Measurements from ENCODE around the gene HJV. TPM values are rescaled to one million over a fixed set of nuclear protein-coding genes. Genes with fewer than 3 reads are reported as not detected.
A peak's percentile ranks its signal among the peaks of the same experiment; 100 is the strongest.

The HJV gene
- total RNA-seq, 1 experiment from 2014 or later = not detected

DNA sequence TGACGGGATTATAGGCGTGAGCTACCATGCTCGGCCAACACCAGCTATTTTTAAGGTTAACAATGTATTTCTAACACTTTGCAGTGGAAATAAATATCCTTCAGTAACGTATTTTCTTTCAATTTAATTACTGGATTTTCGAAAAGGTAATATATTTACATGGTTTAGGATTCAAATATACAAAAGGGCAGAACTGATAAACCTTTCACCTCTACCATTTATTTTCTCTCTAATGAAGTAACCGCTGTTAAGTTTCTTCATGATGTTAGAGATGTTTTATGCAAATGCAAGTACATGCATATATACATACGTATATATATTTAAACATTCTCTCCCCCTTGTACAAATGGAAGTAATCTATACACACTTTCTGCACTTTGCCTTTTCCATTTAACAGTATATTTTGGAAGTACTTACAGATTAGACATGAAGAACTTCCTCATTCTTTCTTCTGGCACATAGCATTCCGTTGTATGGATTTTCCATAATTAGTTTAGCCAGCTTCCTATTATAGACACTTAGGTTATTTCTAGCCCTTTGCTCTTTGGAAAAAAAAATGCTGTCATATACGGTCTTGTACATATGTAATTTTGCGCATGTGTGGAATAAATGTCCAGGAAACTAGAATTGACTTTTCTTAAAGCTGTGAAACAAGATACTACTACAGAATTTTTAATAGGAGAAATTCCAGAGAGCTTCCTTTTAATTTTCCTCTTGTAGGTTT lies 14.9 kb upstream of the HJV start:
- CTCF ChIA-PET = interaction anchor here (1.1 kb wide), 1 partner anchor 145 kb away, joined by 5 read pairs; no protein-coding TSS in a partner anchor
- intact Hi-C loops (cut with micrococcal nuclease; ENCODE audit: unreplicated experiment) (no loop called here), in situ Hi-C loops (cut with HindIII; ENCODE audit: low pct_unique_long_range_greater_than_20kb, low sequenced_read_pairs) (no loop called here)
- Histone ChIP-seq H3K4me1 (ENCODE audit: control insufficient read depth, insufficient read depth, low read length) (peaks cover 6% of the 10 kb centered on the region; the same call in 1 of the 2 replicates), H3K36me3 (ENCODE audit: control insufficient read depth, insufficient read depth, low read length) (no peaks in the 10 kb centered on the region), H3K9me3 (ENCODE audit: control insufficient read depth, insufficient read depth, low read depth, low read length) (no peaks in the 10 kb centered on the region), H3K4me3 (ENCODE audit: low read depth in 2 of 2, low read length in 2 of 2) (peak overlapping the region; percentile 66 to 99), H3K27me3 (ENCODE audit: control insufficient read depth, insufficient read depth, low read length) (no peaks in the 10 kb centered on the region), H3K27ac (ENCODE audit: low read length) (no peak overlapping the region; the same call in 1 of the 2 replicates)
- POLR2A ChIA-PET = interaction anchor here (4.4 kb wide), 1 partner anchor 16 kb away, joined by 26 read pairs; no protein-coding TSS in a partner anchor
- DNase-seq (ENCODE audit: low read depth, low spot score) (peak; percentile 78), ATAC-seq (no peak)
- TF ChIP-seq SIN3A (IDR thresholded peaks at IDR 0.05; ENCODE audit: borderline replicate concordance, insufficient read depth, low read depth, low read length) (no peak), POLR2AphosphoS5 (IDR thresholded peaks at IDR 0.05; ENCODE audit: low read depth, low read length) (no peak), TCF7L2 (IDR thresholded peaks at IDR 0.05; ENCODE audit: low read depth, low read length) (no peak)
- TF ChIP-seq, protein P1, sequence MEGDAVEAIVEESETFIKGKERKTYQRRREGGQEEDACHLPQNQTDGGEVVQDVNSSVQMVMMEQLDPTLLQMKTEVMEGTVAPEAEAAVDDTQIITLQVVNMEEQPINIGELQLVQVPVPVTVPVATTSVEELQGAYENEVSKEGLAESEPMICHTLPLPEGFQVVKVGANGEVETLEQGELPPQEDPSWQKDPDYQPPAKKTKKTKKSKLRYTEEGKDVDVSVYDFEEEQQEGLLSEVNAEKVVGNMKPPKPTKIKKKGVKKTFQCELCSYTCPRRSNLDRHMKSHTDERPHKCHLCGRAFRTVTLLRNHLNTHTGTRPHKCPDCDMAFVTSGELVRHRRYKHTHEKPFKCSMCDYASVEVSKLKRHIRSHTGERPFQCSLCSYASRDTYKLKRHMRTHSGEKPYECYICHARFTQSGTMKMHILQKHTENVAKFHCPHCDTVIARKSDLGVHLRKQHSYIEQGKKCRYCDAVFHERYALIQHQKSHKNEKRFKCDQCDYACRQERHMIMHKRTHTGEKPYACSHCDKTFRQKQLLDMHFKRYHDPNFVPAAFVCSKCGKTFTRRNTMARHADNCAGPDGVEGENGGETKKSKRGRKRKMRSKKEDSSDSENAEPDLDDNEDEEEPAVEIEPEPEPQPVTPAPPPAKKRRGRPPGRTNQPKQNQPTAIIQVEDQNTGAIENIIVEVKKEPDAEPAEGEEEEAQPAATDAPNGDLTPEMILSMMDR (IDR thresholded peaks at IDR 0.05) = no peak
- TF ChIP-seq, protein P2, sequence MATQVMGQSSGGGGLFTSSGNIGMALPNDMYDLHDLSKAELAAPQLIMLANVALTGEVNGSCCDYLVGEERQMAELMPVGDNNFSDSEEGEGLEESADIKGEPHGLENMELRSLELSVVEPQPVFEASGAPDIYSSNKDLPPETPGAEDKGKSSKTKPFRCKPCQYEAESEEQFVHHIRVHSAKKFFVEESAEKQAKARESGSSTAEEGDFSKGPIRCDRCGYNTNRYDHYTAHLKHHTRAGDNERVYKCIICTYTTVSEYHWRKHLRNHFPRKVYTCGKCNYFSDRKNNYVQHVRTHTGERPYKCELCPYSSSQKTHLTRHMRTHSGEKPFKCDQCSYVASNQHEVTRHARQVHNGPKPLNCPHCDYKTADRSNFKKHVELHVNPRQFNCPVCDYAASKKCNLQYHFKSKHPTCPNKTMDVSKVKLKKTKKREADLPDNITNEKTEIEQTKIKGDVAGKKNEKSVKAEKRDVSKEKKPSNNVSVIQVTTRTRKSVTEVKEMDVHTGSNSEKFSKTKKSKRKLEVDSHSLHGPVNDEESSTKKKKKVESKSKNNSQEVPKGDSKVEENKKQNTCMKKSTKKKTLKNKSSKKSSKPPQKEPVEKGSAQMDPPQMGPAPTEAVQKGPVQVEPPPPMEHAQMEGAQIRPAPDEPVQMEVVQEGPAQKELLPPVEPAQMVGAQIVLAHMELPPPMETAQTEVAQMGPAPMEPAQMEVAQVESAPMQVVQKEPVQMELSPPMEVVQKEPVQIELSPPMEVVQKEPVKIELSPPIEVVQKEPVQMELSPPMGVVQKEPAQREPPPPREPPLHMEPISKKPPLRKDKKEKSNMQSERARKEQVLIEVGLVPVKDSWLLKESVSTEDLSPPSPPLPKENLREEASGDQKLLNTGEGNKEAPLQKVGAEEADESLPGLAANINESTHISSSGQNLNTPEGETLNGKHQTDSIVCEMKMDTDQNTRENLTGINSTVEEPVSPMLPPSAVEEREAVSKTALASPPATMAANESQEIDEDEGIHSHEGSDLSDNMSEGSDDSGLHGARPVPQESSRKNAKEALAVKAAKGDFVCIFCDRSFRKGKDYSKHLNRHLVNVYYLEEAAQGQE (IDR thresholded peaks at IDR 0.05; ENCODE audit: insufficient read depth in 1 of 2, low read depth in 2 of 2, low read length in 1 of 2) = no peak
- BruUV-seq (replicated peaks) = no TSS peak

DNA sequence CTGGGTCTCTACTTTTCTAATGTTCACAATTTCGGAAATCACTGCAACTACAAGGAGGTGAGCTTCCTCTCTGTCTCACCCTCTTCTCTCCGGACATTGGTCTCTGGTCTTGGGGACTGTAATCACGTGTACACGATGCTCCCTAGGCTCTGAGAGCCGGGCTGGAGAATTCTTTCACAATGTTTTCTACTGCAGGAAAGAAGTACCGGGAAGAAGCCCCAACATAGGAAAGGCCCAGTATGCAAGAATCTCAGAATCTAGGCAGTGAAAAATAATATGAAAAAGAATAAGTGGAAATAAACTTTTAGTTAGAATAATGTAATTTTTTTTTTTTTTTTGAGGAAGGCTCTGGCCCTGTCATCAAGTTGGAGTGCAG lies 13.5 kb upstream of the HJV start:
- H3K4me3 ChIP-seq (ENCODE audit: low read depth in 2 of 2, low read length in 2 of 2) = peak overlapping the region; percentile 53 to 66
- no TSS peak for BruUV-seq (replicated peaks)
- TF ChIP-seq, protein P1 (IDR thresholded peaks at IDR 0.05) = no peak
- no peak for TF ChIP-seq SIN3A (IDR thresholded peaks at IDR 0.05; ENCODE audit: borderline replicate concordance, insufficient read depth, low read depth, low read length)
- peak overlapping the region; percentile 79 for H3K27ac ChIP-seq (ENCODE audit: low read length)
- no peaks in the 10 kb centered on the region for H3K36me3 ChIP-seq (ENCODE audit: control insufficient read depth, insufficient read depth, low read length)
- H3K4me1 ChIP-seq (ENCODE audit: control insufficient read depth, insufficient read depth, low read length) = peaks cover 6% of the 10 kb centered on the region; the same call in 1 of the 2 replicates
- POLR2A ChIA-PET = interaction anchor here (1.1 kb wide), 1 partner anchor 18 kb away, joined by 3 read pairs; no protein-coding TSS in a partner anchor
- H3K27me3 ChIP-seq (ENCODE audit: control insufficient read depth, insufficient read depth, low read length) = no peaks in the 10 kb centered on the region
- H3K9me3 ChIP-seq (ENCODE audit: control insufficient read depth, insufficient read depth, low read depth, low read length) = no peaks in the 10 kb centered on the region
- DNase-seq (ENCODE audit: low read depth, low spot score) (no peak), ATAC-seq (peak; percentile 19; the same call in 1 of the 2 replicates)
- CTCF ChIA-PET = interaction anchor here (0.6 to 0.9 kb wide), 2 partner anchors 20 to 313 kb away, joined by 5 to 9 read pairs; no protein-coding TSS in a partner anchor
- intact Hi-C loops (cut with micrococcal nuclease; ENCODE audit: unreplicated experiment) (no loop called here), in situ Hi-C loops (cut with HindIII; ENCODE audit: low pct_unique_long_range_greater_than_20kb, low sequenced_read_pairs) (no loop called here)

Measured in Panc1 (cell line).